Measurements from ENCODE around the gene CST5.
A peak's percentile ranks its signal among the peaks of the same experiment; 100 is the strongest.
"Not testable (repeated sequence)": the region's sequence is repeated elsewhere in the genome, so short reads cannot be mapped to it uniquely, and the experiment has no call there.

Gene CST5, protein sequence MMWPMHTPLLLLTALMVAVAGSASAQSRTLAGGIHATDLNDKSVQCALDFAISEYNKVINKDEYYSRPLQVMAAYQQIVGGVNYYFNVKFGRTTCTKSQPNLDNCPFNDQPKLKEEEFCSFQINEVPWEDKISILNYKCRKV

DNA sequence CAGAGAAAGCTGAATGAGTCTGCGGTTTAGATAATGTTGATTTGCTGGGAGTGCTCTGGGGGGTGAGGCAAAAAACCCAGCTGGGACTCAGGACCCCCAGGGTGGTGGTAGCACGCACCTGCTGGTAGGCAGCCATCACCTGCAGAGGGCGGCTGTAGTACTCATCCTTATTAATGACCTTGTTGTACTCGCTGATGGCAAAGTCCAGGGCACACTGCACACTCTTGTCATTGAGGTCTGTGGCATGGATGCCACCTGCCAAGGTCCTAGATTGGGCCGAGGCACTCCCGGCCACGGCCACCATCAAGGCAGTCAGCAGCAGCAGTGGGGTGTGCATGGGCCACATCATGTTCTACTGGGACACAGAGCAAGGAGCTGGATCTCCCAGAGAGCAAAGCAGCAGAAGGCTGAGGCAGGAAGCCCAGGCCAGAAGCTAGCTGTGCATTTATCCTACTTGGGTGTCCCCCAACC, at the start of gene CST5:
CST5 (minus strand) TSS at position 421 of the 471 bp plus-strand sequence; CDS start at position 349, 72 bp downstream.
- DNase-seq: no peak

DNA sequence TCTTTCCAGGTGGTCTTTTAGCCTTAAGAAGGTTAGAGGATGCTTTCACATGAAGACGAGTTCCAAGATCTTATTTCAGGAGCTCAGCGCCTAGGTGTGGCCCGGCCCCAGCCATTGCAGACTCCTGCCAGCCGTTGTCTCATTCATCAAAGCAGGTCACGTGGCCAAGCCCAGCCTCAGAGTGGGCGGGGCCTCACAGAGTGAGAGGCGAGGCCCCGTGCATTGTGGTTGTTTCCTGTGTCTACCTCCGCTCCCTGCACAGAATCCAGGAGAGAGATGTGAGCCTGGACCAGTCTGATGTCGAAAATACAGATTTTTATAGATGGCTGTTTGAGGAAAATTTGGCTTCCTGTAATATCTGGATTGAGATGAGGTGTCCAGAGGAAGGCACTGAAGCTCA, 49.2 kb upstream of the CST5 start:
- DNase-seq: no peak

DNA sequence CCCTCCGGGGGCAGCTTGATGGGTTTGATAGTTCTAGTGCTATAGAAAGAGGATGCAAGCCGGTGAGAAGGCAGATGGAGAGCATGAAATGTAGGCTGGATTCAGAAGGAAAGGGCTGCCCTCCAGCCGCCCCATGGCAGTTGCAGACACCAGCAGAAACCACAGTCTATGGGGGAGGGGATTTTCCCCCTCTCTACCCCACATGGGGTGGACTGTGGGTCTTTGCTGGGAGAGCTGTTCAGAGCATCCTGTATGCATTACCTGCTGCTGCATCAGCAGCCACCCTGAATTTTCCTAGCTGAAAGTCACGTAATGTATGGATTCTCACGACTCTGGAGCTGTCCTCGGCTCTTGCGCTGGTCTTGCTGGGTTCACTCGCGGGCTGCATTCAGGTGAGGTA, 48.8 kb upstream of the CST5 start:
- DNase-seq: no peak

DNA sequence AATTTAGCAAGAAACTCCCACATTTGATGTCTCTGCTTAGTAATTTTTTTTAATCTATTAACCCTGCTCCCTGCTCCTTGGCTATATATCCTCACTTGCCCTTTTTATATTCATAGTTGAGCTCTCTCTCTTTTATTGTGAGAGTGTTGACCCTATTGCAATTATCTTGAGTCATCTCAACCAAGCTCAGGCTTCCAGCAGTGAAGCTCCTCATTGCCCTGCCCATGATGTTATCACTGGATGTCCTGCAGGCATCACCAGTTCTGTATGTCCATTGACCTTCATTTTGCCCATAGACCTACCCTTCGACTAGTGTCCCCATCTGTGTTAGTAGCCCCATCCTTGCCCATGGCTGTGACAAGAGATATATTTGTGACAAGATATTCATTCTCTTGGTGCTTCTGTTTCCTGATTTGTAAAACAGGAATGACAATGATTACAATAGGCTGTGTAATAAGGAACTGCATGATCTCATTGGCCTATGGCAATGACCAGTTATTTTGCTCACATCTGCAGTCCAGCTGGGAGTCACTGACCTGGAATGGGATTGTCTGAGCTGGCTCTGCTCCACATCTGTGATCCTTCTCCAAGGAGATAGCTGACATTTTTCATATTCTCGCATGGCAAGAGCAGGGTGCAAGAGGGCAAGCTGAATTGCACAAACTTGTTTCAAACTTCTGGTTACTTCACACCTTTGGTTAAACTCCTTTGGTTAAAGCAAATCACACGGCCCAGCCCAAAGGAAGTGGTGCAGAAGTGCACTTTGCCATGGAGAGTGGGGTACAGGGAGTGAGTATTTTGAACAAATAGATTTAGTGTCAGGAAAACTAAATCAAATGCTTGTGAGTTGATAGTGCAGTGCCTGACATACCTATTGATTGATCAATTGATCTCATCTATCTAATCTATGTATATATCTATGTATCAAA, 47.7 kb upstream of the CST5 start:
- DNase-seq: no peak

DNA sequence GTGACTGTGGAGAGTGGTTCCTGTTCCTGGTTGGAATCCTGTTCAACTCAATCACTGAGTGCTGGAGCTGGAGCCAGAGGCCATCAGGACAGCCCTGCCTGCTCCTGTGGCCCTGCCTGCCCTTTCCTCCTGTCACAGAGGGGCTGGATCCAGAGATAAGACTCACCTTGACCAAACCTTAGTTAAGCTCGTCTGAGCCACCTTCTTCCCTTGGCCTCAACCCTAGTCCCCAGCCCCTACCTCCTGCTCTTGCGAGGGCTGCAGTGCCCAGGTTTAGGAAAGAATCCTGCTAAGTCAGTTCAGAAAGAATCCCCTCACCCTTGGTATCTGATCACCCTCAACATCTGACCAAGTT, 47.0 kb upstream of the CST5 start:
- no peak for DNase-seq

DNA sequence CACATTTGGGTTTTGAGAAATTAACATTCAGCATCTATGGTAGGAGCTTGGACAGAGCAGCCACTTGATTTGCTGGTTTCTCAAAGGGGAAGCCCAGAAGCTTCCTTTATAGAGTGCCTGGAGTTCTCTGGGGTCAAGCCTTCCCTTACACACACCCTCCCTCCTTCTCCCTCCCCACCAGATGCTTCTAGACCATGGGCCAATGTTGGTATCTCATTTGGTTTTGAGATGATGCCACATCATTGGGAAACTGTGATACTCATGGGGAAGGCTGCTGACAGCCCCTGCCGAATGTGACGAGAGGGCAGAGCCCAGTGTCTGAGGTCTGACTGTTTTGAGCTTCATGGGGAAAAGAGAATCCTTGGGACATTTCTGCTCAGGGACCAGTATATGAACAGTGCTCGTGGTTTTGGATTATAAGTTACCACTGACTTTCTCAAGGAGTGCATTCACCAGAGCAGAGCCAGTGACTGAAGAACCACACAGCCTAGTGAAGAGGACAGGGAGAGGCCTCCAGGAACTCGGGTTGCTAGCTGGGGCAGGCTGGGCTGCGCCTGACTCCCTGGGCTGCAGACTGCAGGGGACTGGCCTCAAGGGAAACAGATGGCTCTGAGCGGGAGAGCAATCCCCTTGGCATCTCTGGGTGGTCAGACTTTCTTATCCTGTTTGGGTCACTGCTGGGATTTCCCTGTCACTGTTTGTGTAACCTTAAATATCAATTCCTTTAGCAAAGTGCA, 46.4 kb upstream of the CST5 start:
- peak in 1 of 2 experiments; percentile 39 for DNase-seq

DNA sequence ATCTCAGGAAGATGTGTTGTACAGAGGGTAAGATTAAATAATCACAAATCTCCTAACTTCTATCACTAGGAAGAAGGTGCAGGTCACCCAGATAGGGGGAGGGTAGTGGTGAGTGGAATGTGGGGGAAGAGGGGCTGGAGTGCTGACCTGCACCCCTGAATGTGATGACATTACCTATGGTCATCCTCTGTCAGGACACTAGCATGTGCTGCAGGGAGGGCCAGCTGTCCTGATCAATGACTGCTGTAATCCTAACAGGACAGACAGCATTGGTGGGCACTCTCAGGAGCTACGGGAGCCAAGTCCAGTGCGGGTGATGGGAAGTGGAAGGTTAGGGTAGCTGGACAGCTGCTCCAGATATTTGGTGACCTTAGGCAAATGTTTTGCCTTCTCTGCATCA, 45.2 kb upstream of the CST5 start:
- DNase-seq: no peak

DNA sequence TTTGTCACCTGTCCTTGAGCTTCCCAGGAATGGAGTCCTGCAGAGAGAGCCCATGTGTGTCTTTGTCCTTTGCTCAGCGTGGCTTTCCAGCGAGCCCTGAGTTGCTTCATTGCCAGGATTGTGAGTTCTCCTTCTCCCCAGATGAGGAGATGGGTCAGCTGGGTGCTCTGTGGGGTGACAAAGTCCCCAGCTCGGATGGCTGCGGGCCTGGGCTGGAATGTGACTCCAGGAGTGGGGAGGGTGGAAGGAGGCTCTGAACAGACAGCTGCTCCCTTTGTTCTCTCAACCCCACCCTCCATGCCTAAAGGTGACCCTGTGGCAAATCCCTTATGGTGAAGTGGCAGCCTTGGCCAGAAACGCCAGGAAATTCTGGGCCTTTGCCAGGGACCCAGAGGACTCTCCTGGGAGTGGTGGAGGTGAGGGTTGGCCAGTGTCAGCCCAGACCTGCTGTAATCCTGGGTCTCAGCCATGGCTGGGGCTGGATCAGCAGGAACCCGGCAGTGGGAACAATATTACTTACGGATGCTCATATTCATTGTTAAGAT, 44.4 kb upstream of the CST5 start:
- DNase-seq: peak; percentile 3 to 46

DNA sequence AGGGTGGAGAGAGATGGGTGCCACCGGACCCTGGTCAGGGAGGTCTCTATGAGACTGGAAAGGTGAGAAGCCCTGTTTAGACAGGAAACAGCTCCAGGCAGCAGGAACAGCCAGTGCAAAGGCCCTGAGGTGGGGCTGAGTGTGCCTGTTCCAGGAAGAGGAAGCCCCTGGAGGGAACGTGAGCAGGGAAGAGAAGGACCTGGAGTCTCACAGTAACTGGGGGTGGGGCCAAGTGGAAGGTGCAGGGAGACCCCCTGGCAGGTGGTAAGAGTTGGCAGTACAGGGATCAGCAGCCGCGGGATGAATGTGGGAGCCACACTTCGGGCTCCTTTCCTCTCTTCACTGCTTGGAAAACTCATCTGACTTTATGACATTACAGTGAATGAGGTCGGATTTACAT, 43.8 kb upstream of the CST5 start:
- no peak for DNase-seq

DNA sequence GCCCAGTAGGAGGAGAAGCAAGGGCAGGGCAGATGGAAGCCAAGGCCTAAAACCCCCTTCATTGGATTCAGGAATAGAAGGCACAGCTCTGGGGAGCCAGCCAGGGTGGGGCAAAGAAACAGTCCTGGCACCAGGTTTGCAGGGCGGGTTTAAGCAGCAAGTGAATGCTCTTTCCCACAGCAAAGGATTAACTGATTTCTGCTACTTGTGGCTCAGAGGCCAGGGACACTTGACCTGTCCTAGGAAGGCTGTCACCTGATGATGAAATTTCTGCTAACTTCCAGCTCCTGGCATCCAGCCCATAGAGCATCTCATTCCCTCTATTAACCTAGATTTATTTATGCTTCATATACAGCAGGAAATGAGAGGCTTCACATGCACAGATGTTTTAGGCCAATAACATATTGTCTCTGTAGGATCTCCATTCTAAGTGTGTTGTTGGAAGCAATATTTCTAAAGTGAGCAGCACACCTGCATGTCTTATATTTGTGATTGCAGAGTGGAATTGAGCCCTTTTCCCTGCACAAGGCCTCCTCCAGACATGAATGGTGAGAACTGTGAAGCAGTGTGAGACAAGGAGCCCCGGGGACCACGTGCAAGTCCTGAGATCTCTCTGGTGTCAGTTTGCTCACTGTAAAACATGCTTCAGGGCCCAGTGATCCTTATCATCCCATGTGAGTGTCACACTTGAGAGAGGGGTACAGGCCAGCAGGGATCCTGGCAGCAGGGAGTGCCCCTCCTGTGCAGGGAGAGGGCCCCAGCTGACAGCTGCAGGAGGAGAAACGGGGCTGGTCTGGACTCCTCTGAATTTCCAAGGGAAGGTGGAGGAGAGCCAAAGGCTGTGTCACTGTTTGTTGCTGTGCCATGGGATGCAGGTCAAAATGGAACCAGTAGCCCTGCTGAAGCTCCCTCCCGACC, 41.1 kb upstream of the CST5 start:
- peak; percentile 98 to 99 for DNase-seq

DNA sequence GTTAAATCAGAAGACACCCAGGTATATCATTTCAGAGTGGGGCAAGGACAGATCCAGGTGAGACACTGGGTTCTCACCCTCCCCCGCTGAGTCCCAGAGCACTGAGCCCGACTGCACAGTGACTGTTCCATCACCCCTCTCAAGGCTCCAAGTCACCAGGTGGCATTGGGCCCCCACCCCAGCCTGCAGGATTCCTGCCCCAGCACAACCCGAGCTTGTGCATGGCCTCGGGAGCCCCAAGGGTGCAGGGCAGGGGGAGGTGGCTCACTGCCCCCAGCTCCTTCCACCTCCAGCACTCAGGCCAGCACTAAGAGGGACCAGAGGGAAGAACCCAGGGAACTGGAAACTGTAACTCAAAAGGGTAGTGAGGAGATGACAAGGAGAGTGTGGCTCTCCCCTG, 39.3 kb upstream of the CST5 start:
- peak; percentile 30 to 52 for DNase-seq

DNA sequence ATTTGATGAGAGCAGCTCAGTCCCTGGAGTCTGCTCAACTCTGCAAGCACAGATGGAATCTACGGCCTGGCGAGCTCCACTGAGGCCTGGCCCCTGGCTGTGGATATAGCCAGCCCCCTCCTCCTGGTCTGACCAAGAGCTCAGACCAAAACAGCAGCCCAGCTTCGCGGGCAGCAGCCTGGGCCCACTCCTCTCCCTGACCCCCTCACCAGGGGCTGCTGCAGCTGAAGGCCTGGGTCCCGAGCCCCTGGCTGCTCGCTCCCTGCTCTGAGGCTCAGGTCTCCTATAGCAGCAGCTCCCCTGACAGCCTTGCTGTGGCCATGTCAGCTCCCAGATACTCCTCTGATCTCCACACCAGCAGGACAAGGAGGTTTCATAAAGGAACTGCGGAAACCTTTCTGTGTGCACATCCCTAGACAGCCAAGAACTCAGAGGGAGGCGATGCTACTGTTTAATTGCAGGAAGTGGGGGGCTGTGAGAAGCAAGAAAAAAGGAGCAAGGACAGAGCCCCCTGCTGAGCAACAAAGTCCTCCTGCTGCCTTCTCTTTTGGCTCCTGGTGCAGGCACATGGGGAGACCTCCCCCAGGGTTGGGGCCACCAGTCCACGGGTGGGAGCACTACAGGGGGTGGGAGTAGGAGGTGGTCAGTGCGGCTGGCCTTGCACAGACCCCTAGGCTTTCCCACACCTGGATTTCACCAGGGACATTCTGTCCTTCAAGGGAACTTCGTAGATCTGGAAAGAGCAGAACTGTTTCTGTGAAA, 38.7 kb upstream of the CST5 start:
- peak; percentile 7 to 36 for DNase-seq

DNA sequence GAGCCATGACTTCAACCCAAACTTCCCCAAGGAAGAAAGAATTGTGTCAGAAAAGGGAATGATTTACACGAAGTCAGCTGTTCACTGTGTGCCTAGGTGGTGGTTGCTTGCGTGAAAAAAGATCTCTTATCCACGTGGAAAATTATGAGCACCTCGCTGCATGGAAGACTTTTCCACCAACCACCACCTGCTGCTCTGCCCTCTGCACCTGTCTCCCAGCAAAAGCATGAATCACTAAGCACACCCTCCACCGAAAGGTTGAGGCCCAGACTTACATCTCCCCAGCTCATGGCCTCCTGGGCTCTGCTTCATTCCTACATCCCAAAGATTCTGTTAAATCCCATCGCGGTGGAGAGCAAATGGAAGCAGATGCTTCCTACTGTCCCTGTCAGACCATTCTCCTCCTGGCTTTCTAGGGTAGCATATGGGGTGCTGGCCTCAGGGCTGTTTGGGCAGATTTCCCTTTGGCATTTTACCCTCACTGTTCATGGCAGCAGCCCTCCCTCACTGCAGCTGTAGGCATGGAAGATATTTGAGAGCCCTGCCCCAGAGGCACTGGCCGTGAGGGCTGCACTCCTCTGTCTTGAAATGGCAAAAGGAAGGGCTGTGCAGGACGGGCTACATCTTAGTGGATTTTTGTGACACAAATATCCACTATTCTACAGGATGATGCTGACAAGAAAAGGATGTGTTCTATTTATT, 37.6 kb upstream of the CST5 start:
- peak; percentile 3 to 54 for DNase-seq

DNA sequence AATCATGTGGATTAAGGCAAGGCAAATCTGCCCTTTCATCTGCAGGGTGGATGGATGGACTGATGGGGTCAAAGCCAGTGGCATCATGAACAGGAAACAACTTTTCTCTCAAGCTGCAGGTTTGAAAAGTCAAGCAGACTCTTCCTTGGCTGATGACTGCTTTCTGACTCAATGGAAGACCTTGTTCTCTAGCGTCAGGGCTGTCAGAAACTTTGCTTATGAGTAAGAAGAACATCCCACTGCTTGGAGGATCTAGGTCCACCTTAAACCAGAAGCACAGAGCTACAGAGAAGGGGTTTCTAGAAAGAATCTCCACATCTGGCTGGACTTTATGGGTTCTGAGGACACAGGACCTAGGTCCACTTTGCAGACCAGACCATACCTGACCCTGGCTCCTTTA, 36.3 kb upstream of the CST5 start:
- no peak for DNase-seq

DNA sequence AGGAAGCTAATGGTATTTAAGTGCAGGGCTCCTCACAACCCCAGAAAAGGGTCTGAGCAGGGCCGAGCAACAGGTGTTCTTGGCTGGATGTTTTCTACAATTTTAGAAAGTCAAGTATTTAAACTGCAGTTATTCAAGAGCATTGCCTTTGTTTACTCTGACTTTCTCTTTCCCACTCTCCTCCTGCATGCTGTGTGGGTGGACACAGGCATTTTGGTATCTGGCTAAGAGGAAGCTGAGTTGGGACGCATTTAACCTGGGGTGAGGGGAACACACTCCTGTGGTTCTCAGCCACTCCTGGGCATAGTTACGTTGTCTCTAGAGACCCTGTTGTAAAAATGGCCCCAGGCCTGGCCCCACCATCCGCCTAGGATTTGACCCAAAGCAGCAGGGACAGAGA, 34.9 kb upstream of the CST5 start:
- DNase-seq: not testable (repeated sequence)

DNA sequence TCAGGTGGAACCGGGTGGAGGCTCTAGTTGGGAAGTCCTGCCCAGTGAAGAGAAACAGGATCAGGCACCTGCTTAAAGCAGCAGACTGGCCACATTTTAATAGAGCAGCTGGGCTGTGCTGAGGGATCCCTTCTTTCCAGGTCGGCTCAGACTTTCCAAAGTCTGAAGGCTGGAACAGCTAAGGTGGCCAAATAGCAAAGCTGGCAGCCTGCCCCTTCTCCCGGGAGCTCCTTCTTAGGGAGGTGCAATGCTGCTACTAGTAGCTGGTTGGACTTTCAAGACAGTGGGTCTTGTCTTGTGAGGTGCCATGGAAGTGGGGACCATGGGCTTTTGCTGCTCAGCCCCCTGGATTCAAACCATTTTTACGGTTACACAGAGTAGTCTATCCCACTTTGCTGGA, 30.7 kb upstream of the CST5 start:
- no peak for DNase-seq

DNA sequence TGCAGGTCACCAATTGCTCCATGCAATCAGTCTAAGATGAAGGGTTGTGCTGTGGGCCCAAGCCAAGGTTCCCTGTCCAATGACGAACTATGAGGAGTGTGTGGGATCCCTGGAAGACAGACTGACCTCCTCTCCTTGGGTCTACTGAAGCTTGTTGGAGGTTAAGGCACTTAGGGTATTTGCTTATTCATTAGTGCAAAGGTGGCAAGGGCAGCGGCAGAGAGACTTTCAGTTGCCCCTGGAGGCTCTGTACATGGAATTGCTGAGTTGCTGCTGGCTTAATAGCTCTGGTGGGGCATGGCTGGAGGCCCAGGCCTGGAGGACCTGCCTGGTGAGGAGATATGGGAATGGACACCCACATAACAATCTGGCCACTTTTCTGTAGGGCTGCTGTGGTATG, 29.8 kb upstream of the CST5 start:
- no peak for DNase-seq

DNA sequence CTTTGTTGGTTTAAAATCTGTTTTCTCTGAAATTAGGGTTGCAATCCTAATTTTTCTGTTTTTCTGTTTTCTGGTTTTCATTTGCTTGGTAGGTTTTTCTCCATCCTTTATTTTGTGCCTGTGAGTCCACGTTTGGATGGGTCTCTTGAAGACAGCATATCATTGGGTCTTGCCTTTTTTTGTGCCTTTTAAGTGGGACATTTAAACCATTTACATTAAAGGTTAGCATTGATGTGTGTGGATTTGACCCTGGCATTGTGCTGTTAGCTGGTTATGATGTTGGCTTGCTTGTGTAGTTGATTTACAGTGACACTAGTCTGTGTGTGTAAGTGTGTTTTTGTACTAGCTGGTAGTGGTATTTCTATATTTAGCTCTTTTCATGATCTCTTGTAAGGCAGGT, 28.0 kb upstream of the CST5 start:
- no peak for DNase-seq

DNA sequence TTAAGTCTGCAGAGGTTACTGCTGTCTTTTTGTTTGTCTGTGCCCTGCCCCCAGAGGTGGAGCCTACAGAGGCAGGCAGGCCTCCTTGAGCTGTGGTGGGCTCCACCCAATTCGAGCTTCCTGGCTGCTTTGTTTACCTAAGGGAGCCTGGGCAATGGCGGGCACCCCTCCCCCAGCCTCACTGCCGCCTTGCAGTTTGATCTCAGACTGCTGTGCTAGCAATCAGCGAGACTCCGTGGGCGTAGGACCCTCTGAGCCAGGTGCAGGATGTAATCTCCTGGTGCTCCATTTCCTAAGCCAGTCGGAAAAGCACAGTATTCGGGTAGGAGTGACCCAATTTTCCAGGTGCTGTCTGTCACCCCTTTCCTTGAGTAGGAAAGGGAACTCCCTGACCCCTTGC, 22.8 kb upstream of the CST5 start:
- DNase-seq: not testable (repeated sequence)

DNA sequence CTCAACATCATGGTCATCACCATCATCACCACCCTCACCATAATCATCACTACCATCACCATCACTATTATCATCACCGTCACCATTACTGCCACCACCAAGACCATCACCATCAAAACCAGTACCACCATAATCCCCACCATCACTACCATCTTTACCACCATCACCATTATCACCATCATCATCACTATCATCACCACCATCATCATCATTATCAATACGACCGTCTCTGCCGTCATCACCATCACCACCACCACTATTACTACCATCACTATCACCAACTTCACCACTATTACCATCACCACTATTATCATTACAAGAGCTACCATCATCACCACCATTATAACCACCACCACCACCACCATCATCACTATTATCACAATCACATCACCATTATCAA, 11.3 kb upstream of the CST5 start:
- DNase-seq: not testable (repeated sequence)

DNA sequence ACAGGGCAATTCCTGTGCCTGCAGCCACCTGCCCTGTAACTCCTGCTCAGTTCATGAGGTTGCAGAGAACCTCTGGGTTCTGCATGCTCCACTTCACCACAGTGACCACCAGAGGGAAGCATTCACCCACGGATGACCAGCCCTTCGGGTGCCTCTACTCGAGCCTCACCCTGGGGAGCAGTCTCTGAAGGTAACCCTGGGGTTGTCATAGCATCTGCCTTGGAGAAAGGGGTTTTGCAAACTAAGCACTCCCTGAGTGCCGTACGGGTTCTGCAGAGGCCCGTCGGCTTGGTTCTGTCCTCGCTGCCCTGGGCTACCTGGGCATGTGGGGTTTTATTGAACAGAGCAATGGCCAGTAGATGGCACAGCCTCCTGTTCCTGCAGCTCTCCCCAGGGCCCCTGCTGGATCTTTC, 10.2 kb upstream of the CST5 start:
- DNase-seq: peak; percentile 80 to 89
